NCI-H2081 treated with DMSO at 0.1 percent for 48 hours (cell line): ENCODE measurements around the gene PWP1.

Source experiments
- DNase-seq: peaks from one replicate; lab custom pipeline; 2025; lab: John Stamatoyannopoulos, UW

PWP1 gene

DNA sequence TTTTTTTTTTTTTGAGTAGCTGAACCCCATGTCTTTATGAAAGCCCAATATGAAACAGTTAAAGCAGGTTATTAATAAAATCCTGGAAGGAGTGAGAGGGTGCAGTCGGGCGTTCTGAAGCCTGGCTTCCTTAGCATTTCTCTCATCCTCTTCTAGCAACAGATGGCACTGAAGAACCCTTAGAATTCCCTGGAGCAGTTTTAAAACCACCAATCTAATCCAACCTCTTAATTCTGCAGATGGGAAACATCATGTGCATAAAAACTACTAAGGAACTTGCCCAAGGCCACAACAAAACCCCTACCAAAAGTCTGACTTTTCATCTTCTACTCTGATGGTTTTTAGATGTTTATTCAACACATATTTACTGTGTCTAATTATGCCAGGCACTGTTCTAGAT, 50.2 kb downstream of the PWP1 start:
- no peak for DNase-seq

DNA sequence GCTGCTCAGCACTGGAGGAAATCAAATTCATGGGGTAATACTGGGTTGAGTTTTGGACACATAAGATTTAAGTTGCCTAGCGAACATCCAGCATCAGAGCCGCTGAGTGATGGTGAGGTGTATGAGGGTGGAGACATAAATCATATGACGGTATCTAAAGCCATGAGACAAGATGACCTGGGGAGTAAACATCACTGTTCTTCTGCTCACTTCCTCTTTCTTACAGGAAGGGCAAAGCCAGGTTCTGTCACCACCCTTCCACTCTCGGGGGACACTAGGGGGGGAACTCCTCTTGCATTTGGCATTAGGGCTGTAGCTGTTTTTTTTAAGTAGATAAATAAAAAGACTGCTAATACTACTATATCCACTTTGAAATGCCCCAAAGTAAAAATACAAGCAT, 51.3 kb downstream of the PWP1 start:
- DNase-seq: no peak

DNA sequence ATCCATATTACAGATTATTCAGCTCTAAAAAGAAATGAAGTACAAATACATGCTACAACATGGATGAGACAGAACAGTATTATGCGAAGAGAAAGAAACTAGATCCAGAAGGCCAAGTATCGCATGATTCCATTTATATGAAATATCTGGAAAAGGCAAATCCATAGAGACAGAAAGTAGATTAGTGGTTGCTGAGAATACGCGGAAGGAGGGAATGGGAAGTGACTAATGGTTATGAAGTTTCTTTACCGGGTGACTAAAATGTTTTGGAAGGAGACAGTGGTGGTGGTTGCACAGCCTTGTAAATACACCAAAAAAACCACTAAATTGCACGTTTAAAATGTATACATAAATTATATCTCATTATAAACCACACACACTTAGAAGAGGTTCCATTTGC, 62.9 kb downstream of the PWP1 start:
- no peak for DNase-seq

DNA sequence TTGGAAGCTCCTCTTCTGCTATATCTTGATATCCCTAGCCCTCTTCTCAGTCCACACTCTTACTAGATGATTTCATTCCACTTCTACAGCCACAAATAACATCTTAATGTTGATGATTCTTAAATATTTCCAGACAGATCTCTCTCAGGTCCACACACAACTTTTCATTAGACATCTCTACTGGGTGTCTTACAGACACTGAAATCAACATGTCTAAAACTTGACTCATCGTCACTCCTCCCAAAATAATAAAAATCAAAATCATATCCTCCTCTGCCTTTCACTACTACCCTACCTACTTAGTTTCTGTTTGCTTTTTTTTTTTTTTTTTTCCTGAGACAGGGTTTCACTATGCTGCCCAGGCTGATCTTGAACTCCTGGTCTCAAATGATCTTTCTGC, 63.5 kb downstream of the PWP1 start:
- DNase-seq: no peak

DNA sequence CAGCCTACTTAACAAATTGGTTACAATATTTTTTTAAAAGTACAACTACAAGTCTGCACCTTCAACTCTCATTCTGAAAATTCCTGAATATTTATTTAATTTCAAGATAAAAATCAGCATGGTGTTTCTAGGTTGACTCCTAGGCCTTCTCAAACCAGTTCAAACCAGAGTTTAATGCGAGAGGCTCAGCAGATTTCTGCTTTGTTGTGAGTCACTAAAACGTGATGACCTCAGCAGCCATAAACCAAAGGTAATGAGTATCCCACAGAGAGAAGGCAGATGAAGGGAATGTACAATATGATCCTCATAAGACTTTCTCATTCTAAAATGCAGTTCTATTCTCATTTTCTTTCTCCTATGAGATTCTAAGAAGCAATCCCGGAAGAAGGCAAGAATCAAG, 73.8 kb downstream of the PWP1 start:
- DNase-seq: no peak

DNA sequence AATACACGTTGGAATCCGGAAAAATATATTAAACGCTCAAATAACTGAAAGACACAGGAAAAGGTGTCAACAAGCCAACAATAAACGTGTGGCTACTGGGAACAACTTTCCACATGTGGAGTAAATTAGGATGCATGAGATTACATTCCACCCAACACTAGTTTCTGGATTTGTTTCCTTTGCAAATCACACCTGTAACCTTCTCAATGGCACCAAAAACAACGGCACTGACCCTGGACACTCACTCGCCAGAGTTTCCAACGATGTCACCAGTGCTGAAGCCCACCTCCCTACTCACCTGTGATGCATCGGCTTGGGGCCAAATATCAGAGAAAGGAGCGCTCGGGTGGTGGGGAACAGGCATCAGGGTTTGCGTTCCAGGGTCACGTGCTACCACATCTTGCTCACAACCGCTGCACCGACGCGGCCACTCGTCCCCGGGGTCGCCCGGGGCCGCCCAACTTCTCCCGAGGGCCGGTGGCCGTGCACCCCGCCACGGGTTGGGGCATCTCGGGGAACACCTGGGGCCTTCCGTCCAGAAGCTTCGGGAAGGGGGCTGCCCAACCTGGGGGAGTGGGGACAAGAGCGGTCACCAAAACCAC, 74.7 kb downstream of the PWP1 start:
- DNase-seq: no peak

DNA sequence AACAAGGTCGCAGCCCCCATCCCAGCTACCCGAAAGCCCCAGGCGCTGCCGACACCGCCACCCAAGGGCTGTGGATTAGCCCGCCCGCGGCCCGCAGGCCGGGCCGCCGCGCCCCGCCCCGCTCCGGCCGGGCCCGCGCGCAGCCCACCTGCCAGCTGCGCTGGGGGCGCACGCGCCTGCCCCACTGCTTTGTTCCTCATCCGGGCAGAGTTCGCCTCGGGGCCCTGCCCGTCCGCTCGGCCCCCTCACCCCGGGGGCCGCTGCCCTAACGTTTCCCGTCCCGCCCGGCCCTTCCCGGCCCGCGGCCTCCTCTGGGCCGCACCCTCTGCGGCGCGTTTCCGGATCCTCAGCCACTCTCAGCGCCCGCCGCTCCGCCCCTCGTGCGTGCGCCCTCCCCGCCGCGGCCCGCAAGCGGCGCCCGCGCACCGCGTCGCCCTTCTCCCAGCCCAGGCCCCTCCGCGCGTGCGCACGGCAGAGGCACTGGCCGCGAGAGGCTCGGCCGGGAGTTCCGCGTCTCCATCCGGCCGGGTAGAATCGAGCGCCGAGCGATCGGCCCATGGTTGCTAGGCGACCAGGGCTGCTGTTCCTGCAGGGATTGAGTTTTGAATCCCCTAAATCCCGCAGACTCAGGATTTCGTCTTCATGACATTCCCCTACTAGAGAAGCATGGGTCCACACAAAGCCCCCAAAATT, 75.4 kb downstream of the PWP1 start, which contains the start of gene PRDM4:
Gene PRDM4, minus strand, starts transcription at position 329 of the 693 bp plus-strand sequence. CDS start 622 bp downstream, outside the sequence.
- peak; percentile 52 for DNase-seq

DNA sequence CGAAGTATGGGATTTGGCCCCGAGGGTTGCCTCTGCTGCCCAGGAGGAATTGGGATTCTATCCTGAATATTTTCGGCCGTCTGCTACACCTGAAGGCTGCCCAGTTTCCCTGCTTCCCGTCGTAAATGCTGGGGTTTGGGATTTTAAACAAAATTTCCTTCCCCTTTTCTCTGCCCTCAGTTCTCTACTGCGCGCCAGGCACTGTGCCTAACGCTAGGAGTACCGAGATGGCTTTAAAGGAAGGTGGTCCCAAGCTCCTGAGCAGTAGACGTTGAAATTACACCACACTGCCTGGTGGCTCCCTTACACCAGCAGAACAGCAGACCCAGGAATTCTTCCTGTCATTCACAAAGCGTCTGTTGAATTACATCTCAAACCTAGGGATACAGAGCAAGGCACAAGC, 75.9 kb downstream of the PWP1 start:
- DNase-seq: no peak
